Ishikawa (cell line): ENCODE results near the gene MAP3K4.
A peak's percentile ranks its signal among the peaks of the same experiment; 100 is the strongest.

ENCODE experiments used
- CEBPB ChIP-seq: IDR thresholded peaks from 2 replicates; pipeline ENCODE4 v1.6.1; 2012
- CREB1 ChIP-seq: IDR thresholded peaks from 2 replicates; pipeline ENCODE4 v1.6.1; 2012; ENCODE audit warnings: low read depth
- EGR1 ChIP-seq: IDR thresholded peaks from 2 replicates; pipeline ENCODE4 v1.6.1; 2012
- EP300 ChIP-seq: IDR thresholded peaks from 2 replicates; pipeline ENCODE4 v1.6.1; 2012; ENCODE audit warnings: borderline replicate concordance
- FOXM1 ChIP-seq: IDR thresholded peaks from 2 replicates; pipeline ENCODE4 v1.6.1; 2012; ENCODE audit warnings: low read depth, borderline replicate concordance
- NFIC ChIP-seq: IDR thresholded peaks from 2 replicates; pipeline ENCODE4 v1.6.1; 2012
- RAD21 ChIP-seq: IDR thresholded peaks from 2 replicates; pipeline ENCODE4 v1.6.1; 2012; ENCODE audit warnings: low read depth
- TAF1 ChIP-seq: IDR thresholded peaks from 2 replicates; pipeline ENCODE4 v1.6.1; 2012; ENCODE audit warnings: low read depth, mild to moderate bottlenecking
- TCF12 ChIP-seq: IDR thresholded peaks from 2 replicates; pipeline ENCODE4 v1.6.1; 2012; ENCODE audit warnings: low read depth
- TEAD4 ChIP-seq: IDR thresholded peaks from 2 replicates; pipeline ENCODE4 v1.6.1; 2012
- YY1 ChIP-seq: IDR thresholded peaks from 2 replicates; pipeline ENCODE4 v1.6.1; 2012; ENCODE audit warnings: low read depth
- ZBTB7A ChIP-seq: IDR thresholded peaks from 2 replicates; pipeline ENCODE4 v1.6.1; 2012; ENCODE audit warnings: low read depth
- TF ChIP-seq, protein P1 (sequence below): IDR thresholded peaks from 2 replicates; pipeline ENCODE4 v1.6.1; 2012
- TF ChIP-seq, protein P2 (sequence below): IDR thresholded peaks from 2 replicates; pipeline ENCODE4 v1.6.1; 2012; ENCODE audit warnings: low read depth, mild to moderate bottlenecking
- TF ChIP-seq, protein P3 (sequence below): IDR thresholded peaks from 2 replicates; pipeline ENCODE4 v1.6.1; 2012

Gene MAP3K4

DNA sequence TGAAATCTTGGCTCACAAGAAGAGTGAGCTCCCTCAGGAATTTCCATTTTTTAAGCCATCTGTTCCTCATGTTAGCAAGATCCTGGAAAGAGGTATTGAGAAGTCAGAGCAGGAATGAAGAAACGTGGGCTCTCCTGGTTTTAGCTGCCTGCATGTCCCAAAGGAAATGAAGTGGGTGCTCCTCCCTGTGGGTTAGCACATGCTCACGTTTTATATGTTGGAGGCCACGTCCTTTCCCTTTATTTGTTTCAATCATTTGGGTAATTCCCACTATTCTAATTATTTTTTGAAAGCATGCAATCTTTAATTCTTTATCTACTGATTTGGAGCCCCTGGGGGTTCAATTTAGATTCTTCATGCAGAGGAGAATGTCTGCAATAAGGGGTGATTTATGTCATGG lies 4.3 kb upstream of the MAP3K4 start:
- no peak for TF ChIP-seq TEAD4
- TF ChIP-seq RAD21, result no peak
- no peak for TF ChIP-seq EP300
- TF ChIP-seq NFIC, result no peak
- TF ChIP-seq, protein P1, sequence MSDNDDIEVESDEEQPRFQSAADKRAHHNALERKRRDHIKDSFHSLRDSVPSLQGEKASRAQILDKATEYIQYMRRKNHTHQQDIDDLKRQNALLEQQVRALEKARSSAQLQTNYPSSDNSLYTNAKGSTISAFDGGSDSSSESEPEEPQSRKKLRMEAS, result no peak
- TF ChIP-seq TAF1, result no peak
- no peak for TF ChIP-seq CEBPB
- TF ChIP-seq CREB1, result no peak
- no peak for TF ChIP-seq FOXM1
- TF ChIP-seq, protein P2, sequence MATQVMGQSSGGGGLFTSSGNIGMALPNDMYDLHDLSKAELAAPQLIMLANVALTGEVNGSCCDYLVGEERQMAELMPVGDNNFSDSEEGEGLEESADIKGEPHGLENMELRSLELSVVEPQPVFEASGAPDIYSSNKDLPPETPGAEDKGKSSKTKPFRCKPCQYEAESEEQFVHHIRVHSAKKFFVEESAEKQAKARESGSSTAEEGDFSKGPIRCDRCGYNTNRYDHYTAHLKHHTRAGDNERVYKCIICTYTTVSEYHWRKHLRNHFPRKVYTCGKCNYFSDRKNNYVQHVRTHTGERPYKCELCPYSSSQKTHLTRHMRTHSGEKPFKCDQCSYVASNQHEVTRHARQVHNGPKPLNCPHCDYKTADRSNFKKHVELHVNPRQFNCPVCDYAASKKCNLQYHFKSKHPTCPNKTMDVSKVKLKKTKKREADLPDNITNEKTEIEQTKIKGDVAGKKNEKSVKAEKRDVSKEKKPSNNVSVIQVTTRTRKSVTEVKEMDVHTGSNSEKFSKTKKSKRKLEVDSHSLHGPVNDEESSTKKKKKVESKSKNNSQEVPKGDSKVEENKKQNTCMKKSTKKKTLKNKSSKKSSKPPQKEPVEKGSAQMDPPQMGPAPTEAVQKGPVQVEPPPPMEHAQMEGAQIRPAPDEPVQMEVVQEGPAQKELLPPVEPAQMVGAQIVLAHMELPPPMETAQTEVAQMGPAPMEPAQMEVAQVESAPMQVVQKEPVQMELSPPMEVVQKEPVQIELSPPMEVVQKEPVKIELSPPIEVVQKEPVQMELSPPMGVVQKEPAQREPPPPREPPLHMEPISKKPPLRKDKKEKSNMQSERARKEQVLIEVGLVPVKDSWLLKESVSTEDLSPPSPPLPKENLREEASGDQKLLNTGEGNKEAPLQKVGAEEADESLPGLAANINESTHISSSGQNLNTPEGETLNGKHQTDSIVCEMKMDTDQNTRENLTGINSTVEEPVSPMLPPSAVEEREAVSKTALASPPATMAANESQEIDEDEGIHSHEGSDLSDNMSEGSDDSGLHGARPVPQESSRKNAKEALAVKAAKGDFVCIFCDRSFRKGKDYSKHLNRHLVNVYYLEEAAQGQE, result no peak
- TF ChIP-seq ZBTB7A, result no peak
- no peak for TF ChIP-seq EGR1
- TF ChIP-seq, protein P3, sequence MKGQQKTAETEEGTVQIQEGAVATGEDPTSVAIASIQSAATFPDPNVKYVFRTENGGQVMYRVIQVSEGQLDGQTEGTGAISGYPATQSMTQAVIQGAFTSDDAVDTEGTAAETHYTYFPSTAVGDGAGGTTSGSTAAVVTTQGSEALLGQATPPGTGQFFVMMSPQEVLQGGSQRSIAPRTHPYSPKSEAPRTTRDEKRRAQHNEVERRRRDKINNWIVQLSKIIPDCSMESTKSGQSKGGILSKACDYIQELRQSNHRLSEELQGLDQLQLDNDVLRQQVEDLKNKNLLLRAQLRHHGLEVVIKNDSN, result no peak

DNA sequence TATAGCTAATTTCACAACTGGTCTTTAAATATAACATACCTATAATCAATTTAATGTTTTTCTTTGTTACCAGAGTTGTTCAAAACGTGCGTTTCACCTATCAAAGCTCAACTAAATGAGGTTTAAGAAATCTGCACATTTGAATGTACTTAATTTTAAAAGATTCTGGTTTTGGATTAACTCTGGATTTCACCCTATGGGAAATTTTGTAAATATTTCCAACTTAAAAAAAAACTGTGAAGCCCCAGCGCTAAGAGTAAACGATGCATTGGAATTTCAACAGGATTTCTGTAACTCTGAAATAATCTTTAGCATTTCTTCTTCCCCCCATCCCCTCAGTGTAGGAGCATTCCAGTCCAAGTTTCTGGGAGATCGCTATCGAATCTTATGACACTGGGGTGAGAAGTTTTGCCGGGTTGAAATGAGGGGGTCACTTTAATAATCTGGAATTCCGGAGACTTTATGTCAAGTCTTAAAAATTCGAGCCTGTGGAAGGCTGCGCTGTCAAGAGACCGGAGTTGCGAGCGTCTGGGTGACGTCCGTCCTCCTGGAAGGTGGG lies 643 bp upstream of the MAP3K4 start:
- TF ChIP-seq TAF1, result no peak
- TF ChIP-seq, protein P3, result no peak
- TF ChIP-seq, protein P1, result no peak
- TF ChIP-seq TEAD4, result no peak
- TF ChIP-seq ZBTB7A, result no peak
- no peak for TF ChIP-seq EGR1
- TF ChIP-seq NFIC, result no peak
- no peak for TF ChIP-seq CREB1
- TF ChIP-seq, protein P2, result no peak
- no peak for TF ChIP-seq TCF12
- no peak for TF ChIP-seq EP300
- no peak for TF ChIP-seq YY1
- no peak for TF ChIP-seq RAD21
- TF ChIP-seq CEBPB, result no peak

DNA sequence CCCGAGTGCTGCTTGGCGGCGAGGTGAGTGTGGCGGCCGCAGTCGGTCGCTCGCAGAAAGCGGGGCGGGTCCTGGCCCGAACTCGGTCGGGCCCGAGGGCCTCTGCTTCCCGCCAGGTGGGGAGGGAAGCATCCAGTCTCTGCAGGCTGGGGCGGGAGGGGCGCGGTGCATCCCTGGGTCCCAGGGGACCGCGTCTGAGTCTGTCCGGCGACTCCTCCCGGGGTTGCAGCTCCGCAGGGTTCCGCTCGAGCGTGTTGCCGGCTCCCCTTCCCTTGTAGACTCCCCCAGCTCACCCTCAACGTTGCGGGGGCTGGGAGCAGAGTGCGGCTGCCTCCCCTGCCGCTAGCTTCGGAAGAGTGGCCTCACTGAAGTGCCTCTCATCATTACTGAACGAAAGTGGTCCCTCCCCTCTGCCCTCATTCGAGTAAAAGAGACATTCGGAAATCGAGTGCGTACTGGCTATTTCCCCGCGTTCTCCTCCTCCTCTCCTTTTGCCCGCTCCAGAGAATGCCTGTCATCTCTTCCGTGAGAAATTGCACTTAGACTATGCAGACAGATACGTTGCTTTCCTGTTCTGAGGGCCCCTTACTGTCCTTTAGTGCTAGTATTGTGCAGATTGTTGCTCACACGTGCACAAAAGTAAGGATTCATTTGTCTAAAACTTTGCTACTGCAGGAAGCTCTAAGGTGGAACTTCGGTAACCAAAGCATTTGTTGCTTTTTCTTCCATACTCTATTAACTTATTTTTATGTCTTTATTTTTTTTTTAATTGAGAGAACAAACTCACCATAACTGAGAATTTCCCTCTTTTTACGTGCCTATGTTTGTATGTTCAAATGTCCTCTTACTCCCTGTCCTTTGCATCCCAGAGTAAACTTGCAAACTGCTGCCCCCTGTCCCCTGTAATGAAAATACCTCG lies 751 bp downstream of the MAP3K4 start:
- TF ChIP-seq CREB1 (no peak), TCF12 (peak; percentile 22; the same call in 1 of the 2 replicates), CEBPB (no peak), RAD21 (peak; percentile 60)

DNA sequence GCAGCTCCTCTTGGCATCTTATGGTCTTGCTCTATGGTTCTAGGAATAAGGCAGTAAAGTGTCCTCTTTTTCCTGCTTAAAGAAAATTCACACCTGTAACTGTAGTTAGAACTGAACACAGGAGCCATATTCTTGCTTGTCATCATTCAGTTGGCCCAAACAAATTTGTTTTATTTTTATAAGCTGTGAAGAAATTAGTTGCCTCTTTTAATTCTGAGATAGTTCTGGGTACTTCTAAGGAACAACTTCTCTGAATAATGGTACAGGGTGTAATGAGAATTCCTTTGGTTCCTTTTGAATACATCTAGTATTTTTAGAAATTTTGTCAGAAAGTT lies 1.4 kb downstream of the MAP3K4 start:
- no peak for TF ChIP-seq TCF12
- TF ChIP-seq, protein P2, result no peak

DNA sequence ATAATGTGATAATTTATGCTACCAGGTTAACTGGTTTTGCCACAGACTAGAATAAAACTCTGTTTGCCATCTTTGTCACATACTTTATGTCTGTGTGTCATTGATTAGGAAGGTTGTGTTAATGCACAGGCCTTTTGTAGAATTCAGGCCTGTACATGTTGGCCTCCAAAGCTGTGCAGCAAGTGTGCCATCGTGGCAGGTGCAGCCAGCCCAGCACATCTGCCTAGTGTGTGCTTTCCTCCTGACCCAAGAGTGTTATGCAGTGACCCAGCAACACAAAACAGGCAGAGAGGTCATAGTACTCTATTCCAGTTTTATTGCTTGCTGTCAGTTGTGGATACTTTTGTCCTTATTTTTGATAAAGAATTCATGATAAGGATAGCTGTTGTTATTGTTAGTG lies 3.7 kb downstream of the MAP3K4 start:
- TF ChIP-seq, protein P2, result no peak
- TF ChIP-seq EGR1 (no peak), ZBTB7A (no peak), CREB1 (no peak), YY1 (no peak), TCF12 (no peak), EP300 (no peak), TAF1 (no peak), FOXM1 (no peak), CEBPB (no peak), TEAD4 (no peak)
- TF ChIP-seq, protein P1, result no peak
- TF ChIP-seq, protein P3, result no peak
